GM18858 (cell line): ENCODE measurements around the gene ZBED5.
"Not testable (repeated sequence)": the region's sequence is repeated elsewhere in the genome, so short reads cannot be mapped to it uniquely, and the experiment has no call there.

ENCODE experiments used
- ATAC-seq: cut with Tn5 transposase; IDR thresholded peaks from one replicate; pipeline ENCODE4 v1.9.1; 2021; ENCODE audit not compliant: unreplicated experiment

Gene ZBED5

GRCh38 chr11:10857709-10858438 lies at the start of gene ZBED5:
Gene ZBED5, minus strand, starts transcription at chr11:10858053. Its CDS starts 3,108 bp downstream, at chr11:10854945.
- peak; percentile 85 for ATAC-seq

- no peak for ATAC-seq
Observed at GRCh38 chr11:10906521-10906920, 48.7 kb upstream of the ZBED5 start.

GRCh38 chr11:10902301-10903063 lies 44.6 kb upstream of the ZBED5 start:
- ATAC-seq: no peak

GRCh38 chr11:10900681-10901415 lies 43.0 kb upstream of the ZBED5 start:
- no peak for ATAC-seq

GRCh38 chr11:10899121-10899830 lies 41.4 kb upstream of the ZBED5 start:
- ATAC-seq: no peak

GRCh38 chr11:10898763-10899025 lies 40.8 kb upstream of the ZBED5 start:
- ATAC-seq: no peak

GRCh38 chr11:10898003-10898762 lies 40.3 kb upstream of the ZBED5 start:
- no peak for ATAC-seq

- no peak for ATAC-seq
Observed at GRCh38 chr11:10897150-10897549, 39.3 kb upstream of the ZBED5 start.

GRCh38 chr11:10896493-10896892 lies 38.6 kb upstream of the ZBED5 start:
- no peak for ATAC-seq

- ATAC-seq: no peak
Observed at GRCh38 chr11:10895285-10895684, 37.4 kb upstream of the ZBED5 start.

GRCh38 chr11:10894666-10895065 lies 36.8 kb upstream of the ZBED5 start:
- ATAC-seq: no peak

GRCh38 chr11:10893714-10894151 lies 35.9 kb upstream of the ZBED5 start:
- ATAC-seq: no peak

GRCh38 chr11:10892250-10892649 lies 34.4 kb upstream of the ZBED5 start:
- no peak for ATAC-seq

- no peak for ATAC-seq
Observed at GRCh38 chr11:10891151-10891720, 33.4 kb upstream of the ZBED5 start.

- ATAC-seq: not testable (repeated sequence)
Observed at GRCh38 chr11:10890083-10890482, 32.2 kb upstream of the ZBED5 start.

GRCh38 chr11:10887307-10887706 lies 29.5 kb upstream of the ZBED5 start:
- no peak for ATAC-seq

GRCh38 chr11:10886652-10887250 lies 28.9 kb upstream of the ZBED5 start:
- ATAC-seq: no peak

- ATAC-seq: no peak
Observed at GRCh38 chr11:10885703-10886363, 28.0 kb upstream of the ZBED5 start.

- ATAC-seq: not testable (repeated sequence)
Observed at GRCh38 chr11:10884292-10884691, 26.4 kb upstream of the ZBED5 start.
